Thyroid gland (tissue), 4 donors: ENCODE results near the gene NEURL4. TPM values are rescaled to one million over a fixed set of nuclear protein-coding genes. Genes with fewer than 3 reads are reported as not detected.
A peak's percentile ranks its signal among the peaks of the same experiment; 100 is the strongest.
"Not testable (repeated sequence)": the region's sequence is repeated elsewhere in the genome, so short reads cannot be mapped to it uniquely, and the experiment has no call there.

Experiments
- DNase-seq, 2 donors: peaks; one replicate each; pipeline ENCODE4 v3.0.0-alpha.2; 2019
- H3K27ac ChIP-seq, 3 donors: fragments of 200-600 bp; sonication (generic); 1 replicate in 2 of 3; 2 replicates in 1 of 3; pipeline ENCODE4 v1.5.1; 2016 to 2019; ENCODE audit warnings: mild to moderate bottlenecking in 1 of 3, moderate library complexity in 1 of 3
- H3K27me3 ChIP-seq: fragments of 200-600 bp; sonication (generic); one replicate; pipeline ENCODE4 v1.5.1; 2019
- H3K36me3 ChIP-seq, 2 donors: fragments of 200-600 bp; sonication (generic); one replicate each; pipeline ENCODE4 v1.5.1; 2016 to 2019
- H3K4me1 ChIP-seq, 2 donors: fragments of 200-600 bp; sonication (generic); one replicate each; pipeline ENCODE4 v1.5.1; 2017 to 2019
- H3K4me3 ChIP-seq, 3 donors: fragments of 200-600 bp; sonication (generic); replicated peaks in 1 of 3; 1 replicate in 2 of 3; 2 replicates in 1 of 3; pipeline ENCODE4 v1.5.1; 2016; ENCODE audit warnings: mild to moderate bottlenecking in 1 of 3
- H3K9me3 ChIP-seq: fragments of 200-600 bp; sonication (generic); one replicate; pipeline ENCODE4 v1.5.1; 2017
- POLR2A ChIP-seq, 2 donors: fragments of 450-650 bp; IDR thresholded peaks; one replicate each; pipeline ENCODE4 v1.6.1; 2017; ENCODE audit warnings: antibody characterized with exemption in 2 of 2, mild to moderate bottlenecking in 2 of 2, moderate library complexity in 1 of 2
- WGBS, 2 donors: methylation state at CpG; one replicate each; pipeline ENCODE4 v1.1.5; 2017; 5-methylcytosine and 5-hydroxymethylcytosine counted together
- intact Hi-C: fragments of 100-400 bp; cut with DNase I; formaldehyde crosslinking; loops from one replicate; pipeline ENCODE4 v1.15.1; 2023
- total RNA-seq, 4 donors: library from RNA; depleted of rRNA; stranded (reverse); fragments of >200 nt; gene quantifications; one replicate each; pipeline ENCODE4 v1.2.3, GENCODE V29; 2016
- TF ChIP-seq, protein P1 (sequence below), 6 experiments: fragments of 200-600 bp in 3 of 6; fragments of 450-650 bp in 3 of 6; sonication (generic) in 3 of 6; IDR thresholded peaks; one replicate each; pipeline ENCODE4 v1.5.1; 2016 to 2019; ENCODE audit warnings: antibody characterized with exemption in 6 of 6, mild to moderate bottlenecking in 2 of 6, inconsistent platforms in 1 of 6, moderate library complexity in 1 of 6

NEURL4 gene
- total RNA-seq, 4 donors from 2014 or later, result 18.5 to 32.8 (median 22.5) TPM

DNA sequence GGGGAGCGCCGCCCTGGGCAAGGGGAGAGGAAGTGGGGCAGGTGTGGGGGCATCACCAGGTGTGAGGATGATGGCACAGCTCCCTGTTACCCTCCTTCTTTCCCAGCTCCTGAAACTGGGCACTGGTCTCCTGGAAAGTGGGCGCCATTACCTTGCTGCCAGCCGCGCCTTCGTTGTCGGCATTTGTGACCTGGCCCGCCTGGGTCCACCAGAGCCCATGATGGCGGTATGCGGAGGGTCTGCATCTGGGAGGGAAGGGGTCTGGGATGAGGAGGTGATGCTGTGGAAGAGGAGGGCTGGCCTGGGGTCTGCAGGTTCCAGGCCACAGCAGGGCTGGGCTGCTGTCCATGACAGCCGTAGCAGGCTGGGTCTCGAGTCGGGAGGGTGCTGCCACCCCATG, 12.7 kb upstream of the NEURL4 start:
- Histone ChIP-seq H3K9me3 (no peaks in the 10 kb centered on the region), H3K27me3 (no peaks in the 10 kb centered on the region), H3K27ac (no peak overlapping the region), H3K36me3 (no peaks in the 10 kb centered on the region), H3K4me1 (no peaks in the 10 kb centered on the region), H3K4me3 (no peak overlapping the region)
- no peak for TF ChIP-seq POLR2A (IDR thresholded peaks at IDR 0.05)
- TF ChIP-seq, protein P1, sequence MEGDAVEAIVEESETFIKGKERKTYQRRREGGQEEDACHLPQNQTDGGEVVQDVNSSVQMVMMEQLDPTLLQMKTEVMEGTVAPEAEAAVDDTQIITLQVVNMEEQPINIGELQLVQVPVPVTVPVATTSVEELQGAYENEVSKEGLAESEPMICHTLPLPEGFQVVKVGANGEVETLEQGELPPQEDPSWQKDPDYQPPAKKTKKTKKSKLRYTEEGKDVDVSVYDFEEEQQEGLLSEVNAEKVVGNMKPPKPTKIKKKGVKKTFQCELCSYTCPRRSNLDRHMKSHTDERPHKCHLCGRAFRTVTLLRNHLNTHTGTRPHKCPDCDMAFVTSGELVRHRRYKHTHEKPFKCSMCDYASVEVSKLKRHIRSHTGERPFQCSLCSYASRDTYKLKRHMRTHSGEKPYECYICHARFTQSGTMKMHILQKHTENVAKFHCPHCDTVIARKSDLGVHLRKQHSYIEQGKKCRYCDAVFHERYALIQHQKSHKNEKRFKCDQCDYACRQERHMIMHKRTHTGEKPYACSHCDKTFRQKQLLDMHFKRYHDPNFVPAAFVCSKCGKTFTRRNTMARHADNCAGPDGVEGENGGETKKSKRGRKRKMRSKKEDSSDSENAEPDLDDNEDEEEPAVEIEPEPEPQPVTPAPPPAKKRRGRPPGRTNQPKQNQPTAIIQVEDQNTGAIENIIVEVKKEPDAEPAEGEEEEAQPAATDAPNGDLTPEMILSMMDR (IDR thresholded peaks at IDR 0.05), result no peak
- DNase-seq, result no peak
- intact Hi-C loops, result no loop called here
- WGBS, 2 donors, result 92 to 97% methylated on average over 5 to 11 of the region's 13 CpGs

GRCh38 chr17:7340179-7340578, 11.0 kb upstream of the NEURL4 start:
- no peaks in the 10 kb centered on the region for H3K4me1 ChIP-seq
- intact Hi-C loops, result no loop called here
- H3K36me3 ChIP-seq, result no peaks in the 10 kb centered on the region
- H3K4me3 ChIP-seq, result no peak overlapping the region
- WGBS, 2 donors, result 89 to 90% methylated on average over 2 of the region's 2 CpGs
- no peaks in the 10 kb centered on the region for H3K9me3 ChIP-seq
- H3K27ac ChIP-seq, result no peak overlapping the region
- no peaks in the 10 kb centered on the region for H3K27me3 ChIP-seq
- DNase-seq, result no peak
- TF ChIP-seq, protein P1 (IDR thresholded peaks at IDR 0.05), result no peak
- no peak for TF ChIP-seq POLR2A (IDR thresholded peaks at IDR 0.05)

DNA sequence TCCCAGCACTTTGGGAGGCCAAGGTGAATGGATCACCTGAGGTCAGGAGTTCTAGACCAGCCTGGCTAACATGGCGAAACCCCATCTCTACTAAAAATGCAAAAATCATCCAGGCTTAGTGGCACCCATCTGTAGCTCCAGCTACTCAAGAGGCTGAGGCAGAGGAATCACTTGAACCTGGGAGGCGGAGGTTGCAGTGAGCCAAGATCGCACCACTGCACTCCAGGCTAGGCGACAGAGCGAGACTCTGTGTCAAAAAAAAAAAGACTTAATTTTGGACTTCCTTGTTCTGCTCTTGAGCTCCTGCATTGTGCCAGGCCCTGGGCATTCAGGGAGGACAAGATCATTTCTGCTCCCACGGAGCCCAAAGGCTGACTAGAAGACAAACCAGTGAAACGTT, 8.5 kb upstream of the NEURL4 start:
- peak; percentile 45 to 52 for DNase-seq
- intact Hi-C loops, H3K36me3 ChIP-seq, H3K9me3 ChIP-seq, H3K4me3 ChIP-seq, H3K27me3 ChIP-seq, H3K27ac ChIP-seq, H3K4me1 ChIP-seq: not testable (repeated sequence)
- 18 to 39% methylated on average over 7 of the region's 7 CpGs for WGBS, 2 donors

DNA sequence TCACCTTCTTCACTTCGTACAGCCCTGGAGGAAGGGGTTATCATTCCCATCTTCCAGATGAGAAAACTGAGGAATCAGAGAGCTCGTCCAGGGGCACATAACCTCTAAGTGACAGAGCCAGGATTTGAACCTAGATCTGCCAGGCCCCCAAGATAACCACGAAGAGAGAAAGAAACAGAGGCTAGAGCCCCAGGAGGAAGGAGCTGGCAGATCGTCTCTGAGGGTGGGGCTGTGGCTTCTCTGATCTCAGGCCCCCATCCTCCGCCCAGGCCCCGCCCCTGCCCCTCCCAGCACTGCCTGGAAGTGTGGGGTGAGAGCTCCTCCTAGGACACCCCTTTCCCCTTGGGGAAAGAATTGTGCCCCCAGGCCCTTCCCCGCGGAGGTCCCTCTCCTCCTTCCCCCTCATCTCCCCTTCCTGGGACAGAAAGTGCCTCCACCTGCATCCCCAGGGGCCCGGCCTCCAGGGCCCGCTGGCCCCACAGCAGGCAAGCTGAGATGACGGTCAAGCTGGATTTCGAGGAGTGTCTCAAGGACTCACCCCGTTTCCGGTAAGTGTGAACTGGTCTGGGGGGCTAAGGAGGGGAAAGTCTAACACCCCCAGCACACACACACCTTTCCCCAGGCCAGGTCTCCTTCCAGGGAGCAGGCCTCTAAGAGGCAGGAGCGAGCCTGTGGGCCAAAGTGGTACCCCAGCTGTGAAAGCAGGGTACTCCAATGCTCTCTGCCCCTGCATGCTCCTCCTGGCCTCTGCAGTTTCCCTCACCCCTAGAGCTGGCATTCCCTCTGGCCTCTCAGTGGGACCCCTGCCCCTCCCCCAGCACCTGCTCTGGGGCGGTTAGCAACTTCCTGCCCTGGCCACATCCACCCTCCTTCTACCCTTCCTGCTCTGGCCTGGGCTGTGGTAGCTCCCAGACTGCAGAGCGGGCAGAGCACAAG, 7.4 kb upstream of the NEURL4 start, which contains the start of gene ACAP1:
Gene ACAP1, plus strand, starts transcription at position 290 of the 936 bp plus-strand sequence. Its CDS starts 206 bp downstream, at position 496.
- H3K9me3 ChIP-seq, result no peaks in the 10 kb centered on the region
- WGBS, 2 donors, result 48 to 53% methylated on average over 13 to 16 of the region's 17 CpGs
- TF ChIP-seq, protein P1 (IDR thresholded peaks at IDR 0.05), result no peak
- TF ChIP-seq POLR2A (IDR thresholded peaks at IDR 0.05), result no peak
- H3K4me1 ChIP-seq, result no peaks in the 10 kb centered on the region
- DNase-seq, result peak in 1 of 2 donors; percentile 20
- intact Hi-C loops, result no loop called here
- H3K27ac ChIP-seq, result no peak within 1 kb of the TSS
- no peak within 1 kb of the TSS for H3K4me3 ChIP-seq
- H3K27me3 ChIP-seq, result no peaks in the 10 kb centered on the region
- no peaks in the 10 kb centered on the region for H3K36me3 ChIP-seq

DNA sequence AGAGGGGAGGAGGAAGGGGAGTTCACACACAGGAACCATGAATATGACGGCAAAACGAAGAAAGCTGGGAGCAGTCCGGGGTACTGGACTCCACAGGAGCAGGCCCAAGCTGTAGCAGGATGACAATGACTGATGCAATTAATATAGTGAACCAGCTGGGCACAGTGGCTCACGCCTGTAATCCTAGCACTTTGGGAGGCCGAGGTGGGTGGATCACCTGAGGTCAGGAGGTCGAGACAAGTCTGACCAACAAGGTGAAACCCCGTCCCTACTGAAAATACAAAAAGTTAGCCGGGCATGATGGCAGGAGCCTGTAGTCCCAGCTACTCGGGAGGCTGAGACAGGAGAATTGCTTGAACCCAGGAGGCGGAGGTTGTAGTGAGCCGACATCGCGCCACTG, 6.6 kb upstream of the NEURL4 start:
- 80 to 86% methylated on average over 13 of the region's 13 CpGs for WGBS, 2 donors

GRCh38 chr17:7334938-7335538, 5.9 kb upstream of the NEURL4 start:
- Histone ChIP-seq H3K9me3 (no peaks in the 10 kb centered on the region), H3K4me3 (no peak overlapping the region), H3K27me3 (no peaks in the 10 kb centered on the region), H3K4me1 (peaks cover 4 to 6% of the 10 kb centered on the region in 2 donors), H3K36me3 (no peaks in the 10 kb centered on the region), H3K27ac (no peak overlapping the region)
- intact Hi-C loops, result no loop called here
- WGBS, 2 donors, result 85% methylated on average over 3 of the region's 3 CpGs; no CpG with 5 or more reads in 1 of the 2 donors
- DNase-seq, result no peak
- TF ChIP-seq, protein P1 (IDR thresholded peaks at IDR 0.05), result no peak
- TF ChIP-seq POLR2A (IDR thresholded peaks at IDR 0.05), result no peak

More for the DNA sequence above, 6.6 kb upstream of the NEURL4 start:
- H3K36me3 ChIP-seq, H3K9me3 ChIP-seq, intact Hi-C loops, DNase-seq, H3K4me3 ChIP-seq, H3K27me3 ChIP-seq, H3K4me1 ChIP-seq, H3K27ac ChIP-seq: not testable (repeated sequence)

GRCh38 chr17:7332600-7333069, 3.5 kb upstream of the NEURL4 start:
- peak in 1 of 2 donors; percentile 38 for DNase-seq
- not testable (repeated sequence) for H3K27ac ChIP-seq

More at GRCh38 chr17:7332600-7333069, 3.5 kb upstream of the NEURL4 start:
- H3K36me3 ChIP-seq, H3K27me3 ChIP-seq, intact Hi-C loops, H3K4me3 ChIP-seq, H3K9me3 ChIP-seq: not testable (repeated sequence)
- 45 to 49% methylated on average over 13 to 14 of the region's 14 CpGs for WGBS, 2 donors
- H3K4me1 ChIP-seq, result peaks cover 4 to 15% of the 10 kb centered on the region in 2 donors
